Endothelial cell of umbilical vein (primary cell): ENCODE results near the gene XIRP2. TPM values are rescaled to one million over a fixed set of nuclear protein-coding genes. Genes with fewer than 3 reads are reported as not detected.

Source experiments
- BruUV-seq: library from RNA; stranded (reverse); fragments of 400-500 nt; replicated peaks from 2 replicates; lab custom pipeline; 2021; lab: Mats Ljungman, UMichigan
- CTCF ChIA-PET: fragments of 300-600, 350-600 bp; sonication (Branson Sonifier 250); formaldehyde crosslinking; loops from one replicate; lab custom pipeline; 2021; ENCODE audit warnings: antibody characterized with exemption, inconsistent platforms; lab: Charles Lee
- POLR2A ChIA-PET: fragments of 300-600, 350-600 bp; sonication (Branson Sonifier 250); formaldehyde crosslinking; loops from one replicate; lab custom pipeline; 2021; ENCODE audit warnings: antibody characterized with exemption, inconsistent platforms; lab: Charles Lee
- DNase-seq: peaks from one replicate; pipeline ENCODE4 v3.0.0-alpha.2; 2011; ENCODE audit warnings: low read depth, low spot score
- FAIRE-seq: peaks from 2 replicates; lab custom pipeline; 2011; peaks lifted over from hg19 to GRCh38; lab: Jason Lieb, UNC
- H2AFZ ChIP-seq: 2 replicates; pipeline ENCODE4 v1.6.0; 2012; ENCODE audit warnings: low read depth, low read length, control low read depth, inconsistent platforms
- H3K27ac ChIP-seq: 2 replicates; pipeline ENCODE4 v1.5.1; 2011; ENCODE audit warnings: low read depth, mild to moderate bottlenecking, control low read depth, low read length, moderate library complexity; ENCODE audit not compliant: insufficient read depth
- H3K27me3 ChIP-seq, 2 experiments: 2 replicates each; pipeline versions ENCODE4 v1.6.0 to v1.6.1; 2011; ENCODE audit warnings: low read length in 2 of 2, mixed read lengths in 1 of 2; ENCODE audit not compliant: control insufficient read depth in 2 of 2, insufficient read depth in 2 of 2
- H3K36me3 ChIP-seq, 2 experiments: 2 replicates in 1 of 2; 3 replicates in 1 of 2; pipeline ENCODE4 v1.5.1; 2011; ENCODE audit warnings: low read length in 2 of 2, mild to moderate bottlenecking in 1 of 2, moderate library complexity in 1 of 2; ENCODE audit not compliant: control insufficient read depth in 2 of 2, insufficient read depth in 2 of 2; ENCODE audit errors: extremely low read depth in 1 of 2
- H3K4me1 ChIP-seq: 3 replicates; pipeline ENCODE4 v1.5.1; 2011; ENCODE audit warnings: mild to moderate bottlenecking, low read length; ENCODE audit not compliant: control insufficient read depth, insufficient read depth; ENCODE audit errors: extremely low read depth
- H3K4me2 ChIP-seq: 2 replicates; pipeline ENCODE4 v1.6.1; 2011; ENCODE audit warnings: low read length, control low read depth, mixed read lengths; ENCODE audit not compliant: insufficient read depth
- H3K4me3 ChIP-seq, 3 experiments: fragments of 200-600 bp in 1 of 3; sonication (generic), shearing (Covaris generic) in 1 of 3; replicated peaks in 1 of 3; 2 replicates each; pipeline ENCODE4 v1.5.1; 2011 to 2016; ENCODE audit warnings: control low read depth in 3 of 3, low read length in 3 of 3, mild to moderate bottlenecking in 2 of 3, inconsistent platforms in 1 of 3, low read depth in 1 of 3, moderate library complexity in 1 of 3; ENCODE audit not compliant: insufficient read depth in 1 of 3
- H3K79me2 ChIP-seq: 2 replicates; pipeline ENCODE4 v1.6.0; 2012; ENCODE audit warnings: low read length, inconsistent platforms; ENCODE audit not compliant: control insufficient read depth, insufficient read depth
- H3K9ac ChIP-seq: replicated peaks from 2 replicates; pipeline ENCODE3; 2011; ENCODE audit warnings: low read length, control low read depth; ENCODE audit not compliant: insufficient read depth; ENCODE audit errors: extremely low read depth
- H3K9me1 ChIP-seq: replicated peaks from 3 replicates; pipeline ENCODE4 v1.6.0; 2011; ENCODE audit warnings: mild to moderate bottlenecking, low read length; ENCODE audit not compliant: control insufficient read depth, insufficient read depth; ENCODE audit errors: extremely low read depth
- H3K9me3 ChIP-seq: replicated peaks from 2 replicates; pipeline ENCODE4 v1.5.1; 2012; ENCODE audit warnings: low read length, inconsistent platforms; ENCODE audit not compliant: control insufficient read depth, insufficient read depth
- H4K20me1 ChIP-seq: replicated peaks from 2 replicates; pipeline ENCODE3; 2011; ENCODE audit warnings: mild to moderate bottlenecking, low read length; ENCODE audit not compliant: control insufficient read depth, insufficient read depth; ENCODE audit errors: extremely low read depth
- EZH2 ChIP-seq: IDR thresholded peaks from 2 replicates; pipeline ENCODE4 v1.6.1; 2012; ENCODE audit warnings: borderline replicate concordance, low read depth, mild to moderate bottlenecking, moderate library complexity, low read length, inconsistent platforms; ENCODE audit not compliant: severe bottlenecking
- FOS ChIP-seq: IDR thresholded peaks from 2 replicates; pipeline ENCODE4 v1.6.1; 2011; ENCODE audit warnings: mild to moderate bottlenecking, low read length, moderate library complexity, borderline replicate concordance; ENCODE audit not compliant: insufficient read depth
- GATA2 ChIP-seq: IDR thresholded peaks from 2 replicates; pipeline ENCODE4 v1.7.0; 2011; ENCODE audit warnings: low read depth, mild to moderate bottlenecking, moderate library complexity, mixed read lengths, low read length; ENCODE audit not compliant: insufficient read length, insufficient read depth
- JUN ChIP-seq: IDR thresholded peaks from 2 replicates; pipeline ENCODE4 v1.6.1; 2011; ENCODE audit warnings: borderline replicate concordance, low read depth; ENCODE audit not compliant: insufficient read length, insufficient read depth
- MYC ChIP-seq: IDR thresholded peaks from one replicate; pipeline ENCODE4 v1.6.1; 2011; ENCODE audit warnings: mild to moderate bottlenecking, low read depth, low read length
- POLR2A ChIP-seq: IDR thresholded peaks from 2 replicates; pipeline ENCODE4 v1.6.1; 2012; ENCODE audit warnings: low read depth, mild to moderate bottlenecking, control low read depth, low read length
- POLR2AphosphoS5 ChIP-seq: IDR thresholded peaks from 2 replicates; pipeline ENCODE4 v1.6.1; 2012; ENCODE audit warnings: low read depth, mild to moderate bottlenecking, control low read depth, low read length, moderate library complexity; ENCODE audit not compliant: insufficient read depth
- dilution Hi-C: fragments of 300-500 bp; cut with MboI; formaldehyde crosslinking; loops from one replicate; pipeline ENCODE4 v1.15.0; 2019; ENCODE audit warnings: low sequenced_read_pairs; ENCODE audit not compliant: extremely low pct_ligation_motif_present
- intact Hi-C: fragments of 100-400 bp; cut with micrococcal nuclease; formaldehyde crosslinking; loops from one replicate; pipeline ENCODE4 v1.10.0; 2022
- polyA plus RNA-seq, 4 experiments: library from polyadenylated mRNA; depleted of rRNA in 3 of 4; stranded (reverse) in 3 of 4; unstranded in 1 of 4; fragments of >200 nt; gene quantifications; 2 replicates each; pipeline versions ENCODE4 v1.2.1 to v1.2.3, GENCODE V29; 2011 to 2012; ENCODE audit warnings: missing spikeins in 1 of 4
- total RNA-seq: library from RNA; stranded (reverse); gene quantifications from 2 replicates; pipeline ENCODE4 v1.2.3, GENCODE V29; 2021
- TF ChIP-seq, protein P1 (sequence below), 2 donors: IDR thresholded peaks; 1 replicate in 1 of 2; 2 replicates in 1 of 2; pipeline ENCODE4 v1.5.1; 2011; ENCODE audit warnings: low read length in 2 of 2, mild to moderate bottlenecking in 2 of 2, moderate library complexity in 2 of 2, control low read depth in 1 of 2, inconsistent platforms in 1 of 2, low read depth in 1 of 2; ENCODE audit not compliant: insufficient read depth in 1 of 2; ENCODE audit errors: extremely low read depth in 1 of 2
- TF ChIP-seq, protein P2 (sequence below): IDR thresholded peaks from 2 replicates; pipeline ENCODE4 v1.6.1; 2011; ENCODE audit not compliant: insufficient read depth, insufficient read length

Gene XIRP2
- total and polyA plus RNA-seq, 2 donors (not counting 3 experiments of a cell fraction or from before 2014, with no cell fraction given): 0.08 to 0.66 TPM

DNA sequence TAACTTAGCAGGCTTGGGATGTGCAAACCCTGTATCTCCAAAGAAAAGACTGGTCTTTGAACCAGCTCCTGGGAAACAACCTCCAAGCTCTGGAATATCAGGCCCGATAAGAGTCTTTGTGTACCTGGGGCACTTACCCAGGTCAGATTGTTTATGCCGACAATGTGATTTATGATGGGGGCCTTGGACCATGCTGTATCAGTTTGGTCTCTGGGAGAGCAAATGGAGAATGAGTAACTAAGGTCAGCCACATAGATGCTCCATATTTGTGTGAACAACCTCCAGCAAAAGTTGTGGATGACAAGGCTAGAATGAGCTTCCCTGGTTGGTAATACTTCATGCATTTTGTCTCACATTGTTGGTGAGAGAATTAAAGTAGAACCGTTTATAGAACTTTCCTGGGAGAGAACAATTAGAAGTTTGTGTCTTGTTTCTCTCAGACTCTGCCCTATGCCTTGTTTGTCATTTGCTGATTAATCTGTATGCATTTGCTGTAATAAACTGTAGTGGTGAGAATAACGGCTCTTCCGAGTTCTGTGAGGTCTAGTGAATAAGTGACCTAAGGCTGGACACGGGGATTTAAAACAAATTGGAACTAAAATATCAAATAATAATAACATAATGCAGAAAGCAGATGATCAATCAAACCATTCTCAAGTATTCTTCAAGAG is 259.1 kb downstream of the XIRP2 start:
- Histone ChIP-seq H3K4me3 (no peak overlapping the region), H3K4me2 (no peak overlapping the region), H3K9me1 (no peaks in the 10 kb centered on the region), H3K4me1 (no peaks in the 10 kb centered on the region), H3K79me2 (no peaks in the 10 kb centered on the region), H3K9me3 (no peaks in the 10 kb centered on the region), H3K27ac (no peak overlapping the region), H4K20me1 (no peaks in the 10 kb centered on the region), H3K36me3 (no peaks in the 10 kb centered on the region), H3K27me3 (no peaks in the 10 kb centered on the region), H2AFZ (no peak overlapping the region), H3K9ac (no peak overlapping the region)
- FAIRE-seq: no peak
- dilution Hi-C loops (no loop called here), intact Hi-C loops (loop anchor here (10.0 kb wide), 1 partner anchor 493 kb away; no protein-coding TSS in a partner anchor)
- no peak for DNase-seq
- ChIA-PET CTCF (no interaction called here), POLR2A (no interaction called here)
- no TSS peak for BruUV-seq
- TF ChIP-seq, protein P1, sequence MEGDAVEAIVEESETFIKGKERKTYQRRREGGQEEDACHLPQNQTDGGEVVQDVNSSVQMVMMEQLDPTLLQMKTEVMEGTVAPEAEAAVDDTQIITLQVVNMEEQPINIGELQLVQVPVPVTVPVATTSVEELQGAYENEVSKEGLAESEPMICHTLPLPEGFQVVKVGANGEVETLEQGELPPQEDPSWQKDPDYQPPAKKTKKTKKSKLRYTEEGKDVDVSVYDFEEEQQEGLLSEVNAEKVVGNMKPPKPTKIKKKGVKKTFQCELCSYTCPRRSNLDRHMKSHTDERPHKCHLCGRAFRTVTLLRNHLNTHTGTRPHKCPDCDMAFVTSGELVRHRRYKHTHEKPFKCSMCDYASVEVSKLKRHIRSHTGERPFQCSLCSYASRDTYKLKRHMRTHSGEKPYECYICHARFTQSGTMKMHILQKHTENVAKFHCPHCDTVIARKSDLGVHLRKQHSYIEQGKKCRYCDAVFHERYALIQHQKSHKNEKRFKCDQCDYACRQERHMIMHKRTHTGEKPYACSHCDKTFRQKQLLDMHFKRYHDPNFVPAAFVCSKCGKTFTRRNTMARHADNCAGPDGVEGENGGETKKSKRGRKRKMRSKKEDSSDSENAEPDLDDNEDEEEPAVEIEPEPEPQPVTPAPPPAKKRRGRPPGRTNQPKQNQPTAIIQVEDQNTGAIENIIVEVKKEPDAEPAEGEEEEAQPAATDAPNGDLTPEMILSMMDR (IDR thresholded peaks at IDR 0.05; ENCODE audit: extremely low read depth in 1 of 2, insufficient read depth in 1 of 2, low read depth in 1 of 2, low read length in 2 of 2): no peak
- no peak for TF ChIP-seq FOS
- TF ChIP-seq POLR2AphosphoS5: no peak
- no peak for TF ChIP-seq EZH2
- TF ChIP-seq JUN: no peak
- TF ChIP-seq POLR2A: no peak
- no peak for TF ChIP-seq MYC
- TF ChIP-seq, protein P2, sequence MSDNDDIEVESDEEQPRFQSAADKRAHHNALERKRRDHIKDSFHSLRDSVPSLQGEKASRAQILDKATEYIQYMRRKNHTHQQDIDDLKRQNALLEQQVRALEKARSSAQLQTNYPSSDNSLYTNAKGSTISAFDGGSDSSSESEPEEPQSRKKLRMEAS: no peak
- no peak for TF ChIP-seq GATA2
